PC-3 (cell line): ENCODE measurements around the gene EFL1. TPM values are rescaled to one million over a fixed set of nuclear protein-coding genes. Genes with fewer than 3 reads are reported as not detected.
"Not testable (repeated sequence)": the region's sequence is repeated elsewhere in the genome, so short reads cannot be mapped to it uniquely, and the experiment has no call there.

ENCODE experiments used
- ATAC-seq: fragments of 200-7000 bp; cut with Tn5 transposase; 2 replicates; pipeline ENCODE4 v1.9.1; 2020; ENCODE audit warnings: mild to moderate bottlenecking, moderate library complexity
- BruUV-seq: library from RNA; stranded (reverse); fragments of 400-500 nt; replicated peaks from 2 replicates; lab custom pipeline; 2021; lab: Mats Ljungman, UMichigan
- CTCF ChIA-PET: fragments of 300-600 bp; sonication (Branson Sonifier 250); formaldehyde crosslinking; loops from one replicate; lab custom pipeline; 2022; ENCODE audit warnings: antibody characterized with exemption; lab: Charles Lee
- POLR2A ChIA-PET: fragments of 300-600 bp; sonication (Branson Sonifier 250); formaldehyde crosslinking; loops from one replicate; lab custom pipeline; 2022; ENCODE audit warnings: antibody characterized with exemption; ENCODE audit not compliant: unreplicated experiment; lab: Charles Lee
- DNase-seq: peaks from one replicate; pipeline ENCODE4 v3.0.0-alpha.2; 2015
- H2AFZ ChIP-seq: fragments of 300-600 bp; sonication (generic); 2 replicates; pipeline ENCODE4 v1.6.0; 2016; ENCODE audit warnings: antibody characterized with exemption, low read length
- H3F3A ChIP-seq: fragments of 300-600 bp; sonication (generic); one replicate; pipeline ENCODE4 v1.6.0; 2017; ENCODE audit warnings: antibody characterized with exemption, low read length, control low read depth, mild to moderate bottlenecking; ENCODE audit not compliant: unreplicated experiment
- H3K27ac ChIP-seq: fragments of 300-600 bp; sonication (generic); 2 replicates; pipeline ENCODE4 v1.5.1; 2016; ENCODE audit warnings: mild to moderate bottlenecking, low read length
- H3K27me3 ChIP-seq: fragments of 300-600 bp; sonication (generic); 2 replicates; pipeline ENCODE4 v1.6.1; 2016; ENCODE audit warnings: low read length, mixed read lengths
- H3K36me3 ChIP-seq: fragments of 300-600 bp; sonication (generic); 2 replicates; pipeline ENCODE4 v1.6.1; 2016; ENCODE audit warnings: low read depth, mixed run types, low read length, mixed read lengths
- H3K4me1 ChIP-seq: fragments of 300-600 bp; sonication (generic); 2 replicates; pipeline ENCODE4 v1.5.1; 2016; ENCODE audit warnings: low read length; ENCODE audit not compliant: insufficient read depth
- H3K4me2 ChIP-seq: fragments of 300-600 bp; sonication (generic); 2 replicates; pipeline ENCODE4 v1.6.0; 2016; ENCODE audit warnings: low read length
- H3K4me3 ChIP-seq: fragments of 300-600 bp; sonication (generic); 2 replicates; pipeline ENCODE4 v1.5.1; 2016; ENCODE audit warnings: mild to moderate bottlenecking, low read length, mixed read lengths
- H3K79me2 ChIP-seq: fragments of 300-600 bp; sonication (generic); 2 replicates; pipeline ENCODE4 v1.6.1; 2017; ENCODE audit warnings: low read length, mixed read lengths
- H3K9ac ChIP-seq: fragments of 300-600 bp; sonication (generic); 2 replicates; pipeline ENCODE4 v1.6.0; 2016; ENCODE audit warnings: mild to moderate bottlenecking, low read length
- H3K9me2 ChIP-seq: fragments of 300-600 bp; sonication (generic); replicated peaks from 2 replicates; pipeline ENCODE4 v1.6.1; 2016; ENCODE audit warnings: mixed run types, low read length, mixed read lengths
- H3K9me3 ChIP-seq: fragments of 300-600 bp; sonication (generic); 2 replicates; pipeline ENCODE4 v1.6.1; 2016; ENCODE audit warnings: low read length, mixed read lengths
- H4K20me1 ChIP-seq: fragments of 300-600 bp; sonication (generic); 2 replicates; pipeline ENCODE4 v1.6.1; 2016; ENCODE audit warnings: low read length, mixed read lengths
- CTCF ChIP-seq: fragments of 300-600 bp; sonication (generic); conservative IDR thresholded peaks from 2 replicates; pipeline ENCODE4 v1.5.1; 2017; ENCODE audit warnings: antibody characterized with exemption, low read depth, mild to moderate bottlenecking, low read length
- intact Hi-C: fragments of 100-400 bp; cut with micrococcal nuclease; formaldehyde crosslinking; loops from 2 replicates; pipeline ENCODE4 v1.9.0; 2023
- total RNA-seq: library from RNA; depleted of rRNA; stranded (reverse); fragments of >200 nt; gene quantifications from 2 replicates; pipeline ENCODE4 v1.2.3, GENCODE V29; 2014

The EFL1 gene
- total RNA-seq, 1 experiment from 2014 or later: 14.7 TPM

- H3K79me2 ChIP-seq, H3K9me2 ChIP-seq, BruUV-seq, H3K4me3 ChIP-seq, H3K4me1 ChIP-seq, H3F3A ChIP-seq, H4K20me1 ChIP-seq, H3K27ac ChIP-seq, H3K36me3 ChIP-seq, intact Hi-C loops, H2AFZ ChIP-seq, H3K9me3 ChIP-seq, H3K27me3 ChIP-seq, H3K9ac ChIP-seq, H3K4me2 ChIP-seq, POLR2A ChIA-PET: not testable (repeated sequence)
- CTCF ChIA-PET: interaction anchor here (0.6 kb wide), 1 partner anchor 267 kb away, joined by 6 read pairs; no protein-coding TSS in a partner anchor
- ATAC-seq (peak; percentile 63), DNase-seq (peak; percentile 44)
- peak; percentile 54 for TF ChIP-seq CTCF
Measured at GRCh38 chr15:82221535-82221934, 41.0 kb downstream of the EFL1 start.

GRCh38 chr15:82216092-82216491 is 46.4 kb downstream of the EFL1 start:
- H2AFZ ChIP-seq, H3K4me2 ChIP-seq, H3K79me2 ChIP-seq, ATAC-seq, H3K9me2 ChIP-seq, H3K36me3 ChIP-seq, H3K4me3 ChIP-seq, H4K20me1 ChIP-seq, POLR2A ChIA-PET, H3K27me3 ChIP-seq, BruUV-seq, H3K9ac ChIP-seq, CTCF ChIA-PET, intact Hi-C loops, H3K4me1 ChIP-seq, H3F3A ChIP-seq, H3K27ac ChIP-seq, H3K9me3 ChIP-seq, DNase-seq: not testable (repeated sequence)

- H3K9ac ChIP-seq, POLR2A ChIA-PET, H3K79me2 ChIP-seq, H3K36me3 ChIP-seq, H3K9me2 ChIP-seq, H4K20me1 ChIP-seq, H3K4me1 ChIP-seq, H3F3A ChIP-seq, H3K9me3 ChIP-seq, H3K27me3 ChIP-seq, H3K4me3 ChIP-seq, CTCF ChIA-PET, H2AFZ ChIP-seq, H3K27ac ChIP-seq, ATAC-seq, BruUV-seq, intact Hi-C loops, H3K4me2 ChIP-seq: not testable (repeated sequence)
- peak; percentile 65 for DNase-seq
Measured at GRCh38 chr15:82212201-82212600, 50.3 kb downstream of the EFL1 start.

- H3K36me3 ChIP-seq, H3K79me2 ChIP-seq, H3K4me2 ChIP-seq, H3K27me3 ChIP-seq, H3K27ac ChIP-seq, BruUV-seq, H2AFZ ChIP-seq, H4K20me1 ChIP-seq, H3K9me2 ChIP-seq, H3K9me3 ChIP-seq, H3F3A ChIP-seq, H3K4me1 ChIP-seq, intact Hi-C loops, H3K9ac ChIP-seq, POLR2A ChIA-PET, H3K4me3 ChIP-seq, CTCF ChIA-PET: not testable (repeated sequence)
- peak; percentile 93 for ATAC-seq
- DNase-seq: peak; percentile 38
Measured at GRCh38 chr15:82210066-82210597, 52.4 kb downstream of the EFL1 start.

GRCh38 chr15:82204575-82204974 is 58.0 kb downstream of the EFL1 start:
- H3K9me3 ChIP-seq, H3K4me2 ChIP-seq, H3K9me2 ChIP-seq, H4K20me1 ChIP-seq, intact Hi-C loops, H3K4me1 ChIP-seq, CTCF ChIA-PET, H3K4me3 ChIP-seq, ATAC-seq, H3K36me3 ChIP-seq, H3K79me2 ChIP-seq, H3K9ac ChIP-seq, POLR2A ChIA-PET, BruUV-seq, H3F3A ChIP-seq, H3K27ac ChIP-seq, H3K27me3 ChIP-seq, DNase-seq, H2AFZ ChIP-seq: not testable (repeated sequence)
